Colonic mucosa (tissue), 4 donors: Measurements from ENCODE around the gene MEPE. TPM values are rescaled to one million over a fixed set of nuclear protein-coding genes. Genes with fewer than 3 reads are reported as not detected.

Source experiments
- DNase-seq: peaks from one replicate; pipeline ENCODE4 v3.0.0-alpha.2; 2020
- H3K27ac ChIP-seq: fragments of 200-600 bp; one replicate; pipeline ENCODE4 v1.8.0; 2021
- H3K27me3 ChIP-seq: fragments of 200-600 bp; one replicate; pipeline ENCODE4 v1.8.0; 2021
- H3K36me3 ChIP-seq: fragments of 200-600 bp; one replicate; pipeline ENCODE4 v1.8.0; 2021
- H3K4me1 ChIP-seq: fragments of 200-600 bp; one replicate; pipeline ENCODE4 v1.8.0; 2021; ENCODE audit warnings: mild to moderate bottlenecking
- H3K4me3 ChIP-seq: fragments of 200-600 bp; one replicate; pipeline ENCODE4 v1.8.0; 2021
- H3K9ac ChIP-seq, 2 donors: one replicate each; pipeline ENCODE4 v1.7.0; 2013; ENCODE audit warnings: control low read depth in 2 of 2, low read depth in 2 of 2, low read length in 2 of 2
- H3K9me3 ChIP-seq: fragments of 200-600 bp; one replicate; pipeline ENCODE4 v1.8.0; 2021
- intact Hi-C: fragments of 100-400 bp; cut with DNase I; formaldehyde crosslinking; loops from one replicate; pipeline ENCODE4 v1.14.1; 2022
- total RNA-seq, 2 donors: library from RNA; stranded (reverse); fragmentation: NEBNext Ultra II Directional in 1 of 2; extraction: Animal tissue kit (Norgen Biotek cat#: 25700) in 1 of 2; gene quantifications; one replicate each; pipeline ENCODE4 v1.2.1, GENCODE V29; 2021
- TF ChIP-seq, protein P1 (sequence below): fragments of 200-600 bp; IDR thresholded peaks from one replicate; pipeline ENCODE4 v1.8.0; 2022; ENCODE audit warnings: antibody characterized with exemption, mild to moderate bottlenecking
- donor health status: healthy.
- donor health status: DM: no; HTN: no; CAD: no.
- donor health status: DM: no; HTN: no; CAD: no.

MEPE gene
- total RNA-seq, 2 donors from 2014 or later, result not detected

DNA sequence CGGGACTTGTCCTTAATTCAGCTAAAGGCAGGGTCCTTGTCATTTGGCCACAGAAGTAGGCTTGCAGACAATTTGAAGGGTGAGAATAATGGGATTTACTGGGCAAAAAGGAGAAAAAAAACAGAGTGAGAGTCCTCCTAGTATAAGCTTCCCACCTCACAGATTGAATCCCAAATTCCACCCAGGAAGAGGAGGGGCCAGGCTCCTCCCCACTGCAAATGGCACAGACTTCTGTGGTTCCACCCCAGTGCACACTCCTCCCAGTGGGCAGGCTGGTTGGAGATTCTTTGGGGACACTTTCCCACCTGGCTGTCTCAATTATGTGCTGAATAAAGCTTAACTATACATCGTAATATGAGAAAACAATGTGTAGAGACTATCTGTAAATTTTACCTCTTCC lies 31.6 kb downstream of the MEPE start:
- no peaks in the 10 kb centered on the region for H3K4me1 ChIP-seq
- intact Hi-C loops, result no loop called here
- H3K27ac ChIP-seq, result no peak overlapping the region
- H3K27me3 ChIP-seq, result no peaks in the 10 kb centered on the region
- H3K9ac ChIP-seq, result no peak overlapping the region
- DNase-seq, result no peak
- TF ChIP-seq, protein P1, sequence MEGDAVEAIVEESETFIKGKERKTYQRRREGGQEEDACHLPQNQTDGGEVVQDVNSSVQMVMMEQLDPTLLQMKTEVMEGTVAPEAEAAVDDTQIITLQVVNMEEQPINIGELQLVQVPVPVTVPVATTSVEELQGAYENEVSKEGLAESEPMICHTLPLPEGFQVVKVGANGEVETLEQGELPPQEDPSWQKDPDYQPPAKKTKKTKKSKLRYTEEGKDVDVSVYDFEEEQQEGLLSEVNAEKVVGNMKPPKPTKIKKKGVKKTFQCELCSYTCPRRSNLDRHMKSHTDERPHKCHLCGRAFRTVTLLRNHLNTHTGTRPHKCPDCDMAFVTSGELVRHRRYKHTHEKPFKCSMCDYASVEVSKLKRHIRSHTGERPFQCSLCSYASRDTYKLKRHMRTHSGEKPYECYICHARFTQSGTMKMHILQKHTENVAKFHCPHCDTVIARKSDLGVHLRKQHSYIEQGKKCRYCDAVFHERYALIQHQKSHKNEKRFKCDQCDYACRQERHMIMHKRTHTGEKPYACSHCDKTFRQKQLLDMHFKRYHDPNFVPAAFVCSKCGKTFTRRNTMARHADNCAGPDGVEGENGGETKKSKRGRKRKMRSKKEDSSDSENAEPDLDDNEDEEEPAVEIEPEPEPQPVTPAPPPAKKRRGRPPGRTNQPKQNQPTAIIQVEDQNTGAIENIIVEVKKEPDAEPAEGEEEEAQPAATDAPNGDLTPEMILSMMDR, result no peak
- no peaks in the 10 kb centered on the region for H3K9me3 ChIP-seq
- H3K4me3 ChIP-seq, result no peak overlapping the region
- no peaks in the 10 kb centered on the region for H3K36me3 ChIP-seq

DNA sequence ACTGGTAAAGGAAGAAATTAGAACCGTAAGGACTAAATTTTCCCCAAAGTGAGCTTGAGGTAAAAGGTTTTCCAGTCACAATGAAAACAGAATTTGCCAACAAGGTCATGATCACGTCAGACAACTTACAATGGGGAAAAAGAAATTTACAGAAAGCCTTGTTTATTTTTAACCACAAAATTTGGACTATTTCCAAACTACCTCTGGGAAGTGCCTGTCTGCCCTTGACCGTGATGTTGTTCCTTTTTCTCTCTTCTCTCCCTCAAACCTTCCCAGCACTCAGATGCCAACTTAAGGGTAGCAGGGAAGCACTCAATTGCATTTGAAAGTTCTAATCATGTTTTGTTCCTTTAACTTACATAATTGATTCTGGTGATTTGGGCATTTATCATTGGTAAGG lies 32.5 kb downstream of the MEPE start:
- Histone ChIP-seq H3K4me3 (no peak overlapping the region), H3K36me3 (no peaks in the 10 kb centered on the region), H3K9ac (no peak overlapping the region), H3K27ac (peak overlapping the region; percentile 18), H3K27me3 (no peaks in the 10 kb centered on the region), H3K9me3 (no peaks in the 10 kb centered on the region), H3K4me1 (no peaks in the 10 kb centered on the region)
- no peak for DNase-seq
- intact Hi-C loops, result no loop called here
- TF ChIP-seq, protein P1, result no peak

DNA sequence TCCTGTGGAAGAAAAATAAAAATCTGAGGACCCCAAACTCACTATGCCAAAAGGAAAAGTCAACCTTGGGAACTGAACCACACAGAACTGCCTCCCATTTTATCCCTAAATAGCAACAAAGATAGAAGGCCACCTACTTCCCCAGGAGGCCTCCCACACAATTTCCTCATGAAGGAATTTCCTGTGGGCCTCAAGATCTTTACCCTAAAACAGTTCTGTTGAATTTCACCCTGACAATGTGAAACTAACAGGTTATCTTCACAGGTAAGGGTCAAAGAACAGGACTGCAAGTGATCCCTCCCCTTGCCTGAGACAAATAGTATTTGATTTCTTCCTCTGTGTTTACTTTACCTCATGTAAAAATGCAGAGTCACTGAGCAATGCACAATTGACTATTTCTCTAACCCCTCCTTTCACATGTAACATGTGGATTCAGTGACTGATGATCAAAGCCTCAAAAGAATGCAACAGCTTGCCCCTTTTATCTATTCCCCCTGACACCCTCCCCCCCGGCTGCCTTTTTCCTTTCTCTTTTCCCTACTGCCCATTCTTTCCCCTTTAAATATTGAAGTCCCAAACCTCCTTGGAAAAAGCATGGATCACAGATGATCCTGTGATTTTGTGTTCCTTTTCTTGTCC lies 33.3 kb downstream of the MEPE start:
- no peak for DNase-seq
- intact Hi-C loops, result no loop called here
- Histone ChIP-seq H3K27ac (peak overlapping the region; percentile 18), H3K36me3 (no peaks in the 10 kb centered on the region), H3K4me1 (no peaks in the 10 kb centered on the region), H3K9me3 (no peaks in the 10 kb centered on the region), H3K4me3 (no peak overlapping the region), H3K9ac (no peak overlapping the region), H3K27me3 (no peaks in the 10 kb centered on the region)
- TF ChIP-seq, protein P1, result no peak

DNA sequence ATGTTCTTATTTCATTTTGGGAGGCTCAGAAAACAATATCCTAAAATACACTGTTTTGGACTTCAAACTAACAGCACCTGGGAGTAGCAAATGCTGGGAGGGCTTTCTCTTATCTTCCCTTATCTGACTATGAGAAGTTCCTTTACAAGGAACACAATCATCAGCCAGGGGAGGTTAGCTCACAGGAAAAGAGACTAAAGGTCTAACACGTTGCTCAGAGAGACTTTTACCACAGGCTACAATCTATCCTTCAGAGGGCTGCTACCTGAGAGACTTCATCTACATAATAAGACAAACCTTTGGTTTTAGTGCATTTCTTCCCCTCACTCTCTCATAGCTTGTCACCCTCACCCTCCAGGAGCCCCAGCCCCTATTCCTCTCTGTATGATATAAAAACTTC lies 35.8 kb downstream of the MEPE start:
- intact Hi-C loops, result no loop called here
- no peaks in the 10 kb centered on the region for H3K4me1 ChIP-seq
- no peaks in the 10 kb centered on the region for H3K36me3 ChIP-seq
- H3K9ac ChIP-seq, result no peak overlapping the region
- no peaks in the 10 kb centered on the region for H3K27me3 ChIP-seq
- TF ChIP-seq, protein P1, result no peak
- DNase-seq, result no peak
- no peak overlapping the region for H3K27ac ChIP-seq
- no peaks in the 10 kb centered on the region for H3K9me3 ChIP-seq
- H3K4me3 ChIP-seq, result no peak overlapping the region

GRCh38 chr4:87872028-87872427 lies 39.3 kb downstream of the MEPE start:
- Histone ChIP-seq H3K4me3 (no peak overlapping the region), H3K4me1 (no peaks in the 10 kb centered on the region), H3K9ac (no peak overlapping the region), H3K27ac (no peak overlapping the region), H3K27me3 (no peaks in the 10 kb centered on the region), H3K9me3 (no peaks in the 10 kb centered on the region), H3K36me3 (no peaks in the 10 kb centered on the region)
- intact Hi-C loops, result no loop called here
- TF ChIP-seq, protein P1, result no peak
- no peak for DNase-seq
